Fibroblast of lung (primary cell): ENCODE results near the gene RGS7. TPM values are rescaled to one million over a fixed set of nuclear protein-coding genes. Genes with fewer than 3 reads are reported as not detected.
"Not testable (repeated sequence)": the region's sequence is repeated elsewhere in the genome, so short reads cannot be mapped to it uniquely, and the experiment has no call there.

Experiments
- DNase-seq, 2 donors: peaks; one replicate each; pipeline versions ENCODE4 v3.0.0 to v3.0.0-alpha.2; 2010; ENCODE audit warnings: low read depth in 2 of 2
- H2AFZ ChIP-seq: 2 replicates; pipeline ENCODE4 v1.5.1; 2012; ENCODE audit warnings: low read length, control low read depth, inconsistent platforms
- H3K27ac ChIP-seq: 2 replicates; pipeline ENCODE4 v1.5.1; 2011; ENCODE audit warnings: low read length, control low read depth; ENCODE audit not compliant: insufficient read depth
- H3K27me3 ChIP-seq: 2 replicates; pipeline ENCODE4 v1.5.1; 2011; ENCODE audit warnings: mild to moderate bottlenecking, low read length; ENCODE audit not compliant: control insufficient read depth, insufficient read depth
- H3K36me3 ChIP-seq: 2 replicates; pipeline ENCODE4 v1.5.1; 2011; ENCODE audit warnings: low read length; ENCODE audit not compliant: control insufficient read depth, insufficient read depth
- H3K4me1 ChIP-seq: 2 replicates; pipeline ENCODE4 v1.5.1; 2011; ENCODE audit warnings: low read length; ENCODE audit not compliant: control insufficient read depth, insufficient read depth; ENCODE audit errors: extremely low read depth
- H3K4me2 ChIP-seq: 2 replicates; pipeline ENCODE4 v1.5.1; 2011; ENCODE audit warnings: low read length, control low read depth; ENCODE audit not compliant: insufficient read depth; ENCODE audit errors: extremely low read depth
- H3K4me3 ChIP-seq, 4 experiments: fragments of 200-600 bp in 1 of 4; sonication (generic) in 1 of 4; replicated peaks in 1 of 4; 2 replicates each; pipeline ENCODE4 v1.5.1; 2011 to 2016; ENCODE audit warnings: low read length in 4 of 4, low read depth in 3 of 4, mild to moderate bottlenecking in 3 of 4, control low read depth in 2 of 4, inconsistent platforms in 1 of 4, mixed read lengths in 1 of 4; ENCODE audit not compliant: insufficient read depth in 1 of 4; ENCODE audit errors: control extremely low read depth in 1 of 4
- H3K79me2 ChIP-seq: 2 replicates; pipeline ENCODE4 v1.5.1; 2012; ENCODE audit warnings: mild to moderate bottlenecking, low read length, inconsistent platforms; ENCODE audit not compliant: control insufficient read depth, insufficient read depth
- H3K9ac ChIP-seq: 2 replicates; pipeline ENCODE4 v1.5.1; 2011; ENCODE audit warnings: mild to moderate bottlenecking, low read length, control low read depth; ENCODE audit not compliant: insufficient read depth
- H3K9me3 ChIP-seq: 2 replicates; pipeline ENCODE4 v1.5.1; 2012; ENCODE audit warnings: low read depth, low read length; ENCODE audit not compliant: control insufficient read depth, insufficient read depth
- H4K20me1 ChIP-seq: 2 replicates; pipeline ENCODE4 v1.5.1; 2011; ENCODE audit warnings: low read length; ENCODE audit not compliant: control insufficient read depth, insufficient read depth; ENCODE audit errors: extremely low read depth
- CTCF ChIP-seq, 2 donors: IDR thresholded peaks in 1 of 2; conservative IDR thresholded peaks in 1 of 2; 1 replicate in 1 of 2; 2 replicates in 1 of 2; pipeline ENCODE4 v1.5.1; 2011 to 2012; ENCODE audit warnings: low read length in 2 of 2, control low read depth in 1 of 2, inconsistent platforms in 1 of 2, low read depth in 1 of 2, mild to moderate bottlenecking in 1 of 2
- EZH2 ChIP-seq: IDR thresholded peaks from 2 replicates; pipeline ENCODE4 v1.5.1; 2012; ENCODE audit warnings: low read length, control low read depth, mild to moderate bottlenecking; ENCODE audit errors: missing control alignments
- polyA plus RNA-seq, 2 donors: library from polyadenylated mRNA; depleted of rRNA in 1 of 2; stranded (reverse) in 1 of 2; unstranded in 1 of 2; fragments of >200 nt; gene quantifications; 2 replicates each; pipeline ENCODE4 v1.2.1, GENCODE V29; 2011 to 2012; ENCODE audit warnings: missing spikeins in 1 of 2
- total RNA-seq: library from RNA; depleted of rRNA; stranded (reverse); fragments of >200 nt; gene quantifications from 2 replicates; pipeline ENCODE4 v1.2.1, GENCODE V29; 2014

The RGS7 gene
- total and polyA plus RNA-seq, 2 donors (not counting 1 experiment from before 2014, with no cell fraction given) = 3.6 to 4.2 TPM

- H3K36me3 ChIP-seq = no peaks in the 10 kb centered on the region
Measured at GRCh38 chr1:241308471-241308870, 48.5 kb downstream of the RGS7 start.

GRCh38 chr1:241308011-241308410 lies 49.0 kb downstream of the RGS7 start:
- Histone ChIP-seq H3K9me3 (no peaks in the 10 kb centered on the region), H2AFZ (no peak overlapping the region), H3K36me3 (no peaks in the 10 kb centered on the region), H3K27ac (no peak overlapping the region), H3K9ac (no peak overlapping the region), H4K20me1 (no peaks in the 10 kb centered on the region), H3K27me3 (no peaks in the 10 kb centered on the region), H3K4me1 (peaks cover 2% of the 10 kb centered on the region), H3K4me2 (no peak overlapping the region), H3K79me2 (no peaks in the 10 kb centered on the region), H3K4me3 (no peak overlapping the region)
- no peak for TF ChIP-seq CTCF (conservative IDR thresholded peaks at IDR 0.05 in 1 of 2, IDR thresholded peaks at IDR 0.05 in 1 of 2; ENCODE audit: low read depth in 1 of 2, low read length in 2 of 2)
- no peak for TF ChIP-seq EZH2
- no peak for DNase-seq

More at GRCh38 chr1:241308471-241308870, 48.5 kb downstream of the RGS7 start:
- Histone ChIP-seq H2AFZ (no peak overlapping the region), H3K9ac (no peak overlapping the region), H3K27me3 (no peaks in the 10 kb centered on the region), H4K20me1 (no peaks in the 10 kb centered on the region), H3K4me3 (no peak overlapping the region), H3K9me3 (no peaks in the 10 kb centered on the region), H3K27ac (no peak overlapping the region), H3K79me2 (no peaks in the 10 kb centered on the region), H3K4me2 (no peak overlapping the region), H3K4me1 (peaks cover 2% of the 10 kb centered on the region)
- TF ChIP-seq CTCF (conservative IDR thresholded peaks at IDR 0.05 in 1 of 2, IDR thresholded peaks at IDR 0.05 in 1 of 2; ENCODE audit: low read depth in 1 of 2, low read length in 2 of 2) (no peak), EZH2 (no peak)
- no peak for DNase-seq

- no peak overlapping the region for H2AFZ ChIP-seq
Measured at GRCh38 chr1:241306125-241306790, 50.7 kb downstream of the RGS7 start.

GRCh38 chr1:241302024-241302423 lies 55.0 kb downstream of the RGS7 start:
- H3K4me3 ChIP-seq, H3K4me1 ChIP-seq, H3K9ac ChIP-seq, H3K9me3 ChIP-seq, DNase-seq, H3K27ac ChIP-seq, H3K4me2 ChIP-seq, H2AFZ ChIP-seq, H3K79me2 ChIP-seq, H3K36me3 ChIP-seq, H3K27me3 ChIP-seq, H4K20me1 ChIP-seq: not testable (repeated sequence)

More at GRCh38 chr1:241306125-241306790, 50.7 kb downstream of the RGS7 start:
- Histone ChIP-seq H3K27me3 (no peaks in the 10 kb centered on the region), H3K9ac (no peak overlapping the region), H3K36me3 (no peaks in the 10 kb centered on the region), H3K9me3 (no peaks in the 10 kb centered on the region), H3K4me2 (no peak overlapping the region), H3K4me3 (no peak overlapping the region), H3K27ac (no peak overlapping the region), H3K4me1 (peaks cover 2% of the 10 kb centered on the region), H3K79me2 (no peaks in the 10 kb centered on the region), H4K20me1 (no peaks in the 10 kb centered on the region)
- TF ChIP-seq EZH2 (no peak), CTCF (conservative IDR thresholded peaks at IDR 0.05 in 1 of 2, IDR thresholded peaks at IDR 0.05 in 1 of 2; ENCODE audit: low read depth in 1 of 2, low read length in 2 of 2) (no peak)
- no peak for DNase-seq
